GM12891 (cell line): ENCODE results near the gene KCNIP4.

ENCODE experiments used
- POLR2A ChIP-seq: IDR thresholded peaks from 2 replicates; pipeline ENCODE4 v1.6.1; 2011; ENCODE audit warnings: low read depth, low read length, control low read depth
- POLR2AphosphoS5 ChIP-seq: IDR thresholded peaks from 2 replicates; pipeline ENCODE4 v1.6.1; 2011; ENCODE audit warnings: low read depth, low read length, control low read depth
- POU2F2 ChIP-seq: IDR thresholded peaks from 2 replicates; pipeline ENCODE4 v1.6.1; 2011; ENCODE audit warnings: low read depth, mild to moderate bottlenecking, control low read depth, low read length, moderate library complexity
- SPI1 ChIP-seq: IDR thresholded peaks from 2 replicates; pipeline ENCODE4 v1.6.1; 2011; ENCODE audit warnings: low read depth, low read length, control low read depth
- TAF1 ChIP-seq: IDR thresholded peaks from 2 replicates; pipeline ENCODE4 v1.6.1; 2011; ENCODE audit warnings: low read depth, low read length, control low read depth

- TF ChIP-seq POLR2A (no peak), POU2F2 (no peak), TAF1 (no peak), POLR2AphosphoS5 (no peak), SPI1 (no peak)
Measured at GRCh38 chr4:20773144-20773997, 1175.2 kb downstream of the KCNIP4 start.
